ENCODE data around the gene PLAGL2.

The PLAGL2 gene

GRCh38 chr20:32230707-32231106, 23.2 kb upstream of the PLAGL2 start:
- DNase-seq: no peak

GRCh38 chr20:32229251-32229747, 21.8 kb upstream of the PLAGL2 start:
- no peak for DNase-seq

- DNase-seq: no peak
Measured at GRCh38 chr20:32227744-32228688, 20.5 kb upstream of the PLAGL2 start.

- DNase-seq: no peak
Measured at GRCh38 chr20:32227306-32227705, 19.8 kb upstream of the PLAGL2 start.

GRCh38 chr20:32226391-32226790, 18.8 kb upstream of the PLAGL2 start:
- no peak for DNase-seq

GRCh38 chr20:32224463-32224862, 16.9 kb upstream of the PLAGL2 start:
- DNase-seq: no peak

- DNase-seq: no peak
Measured at GRCh38 chr20:32218156-32218900, 10.8 kb upstream of the PLAGL2 start.

- no peak for DNase-seq
Measured at GRCh38 chr20:32216179-32217142, 8.9 kb upstream of the PLAGL2 start.

- no peak for DNase-seq
Measured at GRCh38 chr20:32215729-32216128, 8.2 kb upstream of the PLAGL2 start.

- no peak for DNase-seq
Measured at GRCh38 chr20:32215147-32215546, 7.6 kb upstream of the PLAGL2 start.

GRCh38 chr20:32213870-32214269, 6.3 kb upstream of the PLAGL2 start:
- DNase-seq: no peak

GRCh38 chr20:32209850-32210605, 2.5 kb upstream of the PLAGL2 start:
- no peak for DNase-seq

GRCh38 chr20:32208499-32209154, 1.1 kb upstream of the PLAGL2 start:
- DNase-seq: no peak

- DNase-seq: no peak
Measured at GRCh38 chr20:32206760-32207625, 550 bp downstream of the PLAGL2 start.

GRCh38 chr20:32205843-32206759, 1.4 kb downstream of the PLAGL2 start:
- no peak for DNase-seq

GRCh38 chr20:32205110-32205842, 2.3 kb downstream of the PLAGL2 start:
- DNase-seq: no peak

- DNase-seq: peak; percentile 10
Measured at GRCh38 chr20:32204205-32205109, 3.1 kb downstream of the PLAGL2 start.

All from NCI-H510A treated with DMSO at 0.1 percent for 48 hours (cell line).